Mesenchymal stem cell (in vitro differentiated cells and primary cell): Measurements from ENCODE around the gene OLFML3.
"Not testable (repeated sequence)": the region's sequence is repeated elsewhere in the genome, so short reads cannot be mapped to it uniquely, and the experiment has no call there.

Experiments used
- DNase-seq: peaks from one replicate; pipeline ENCODE4 v3.0.0-alpha.2; 2013
- H2AFZ ChIP-seq: one replicate; pipeline ENCODE4 v1.6.1; 2013; ENCODE audit warnings: low read depth, mild to moderate bottlenecking, control low read depth, inconsistent platforms, low read length, moderate library complexity
- H2AK5ac ChIP-seq: 2 replicates; pipeline ENCODE4 v1.6.1; 2013; ENCODE audit warnings: low read length, moderate library complexity, mild to moderate bottlenecking, inconsistent platforms; ENCODE audit not compliant: severe bottlenecking
- H2BK120ac ChIP-seq: one replicate; pipeline ENCODE4 v1.6.1; 2013; ENCODE audit warnings: low read depth, mild to moderate bottlenecking, inconsistent platforms, low read length, moderate library complexity
- H2BK12ac ChIP-seq, 2 experiments: one replicate each; pipeline ENCODE4 v1.6.1; 2013; ENCODE audit warnings: inconsistent platforms in 2 of 2, low read length in 2 of 2, mild to moderate bottlenecking in 2 of 2, moderate library complexity in 2 of 2, control low read depth in 1 of 2
- H2BK15ac ChIP-seq: one replicate; pipeline ENCODE4 v1.6.1; 2013; ENCODE audit warnings: mild to moderate bottlenecking, low read depth, inconsistent platforms; ENCODE audit not compliant: poor library complexity, severe bottlenecking
- H2BK5ac ChIP-seq: 2 replicates; pipeline ENCODE4 v1.6.1; 2013; ENCODE audit warnings: low read depth, mild to moderate bottlenecking, low read length, control low read depth, inconsistent platforms; ENCODE audit not compliant: poor library complexity, severe bottlenecking
- H3K14ac ChIP-seq, 2 experiments: one replicate each; pipeline ENCODE4 v1.6.1; 2013; ENCODE audit warnings: inconsistent platforms in 2 of 2, low read length in 2 of 2, control low read depth in 1 of 2, mild to moderate bottlenecking in 1 of 2, moderate library complexity in 1 of 2
- H3K18ac ChIP-seq, 2 experiments: one replicate each; pipeline ENCODE4 v1.6.1; 2013; ENCODE audit warnings: inconsistent platforms in 2 of 2, low read length in 2 of 2, control low read depth in 1 of 2, low read depth in 1 of 2, mild to moderate bottlenecking in 1 of 2
- H3K23ac ChIP-seq, 2 experiments: one replicate each; pipeline ENCODE4 v1.6.1; 2013; ENCODE audit warnings: inconsistent platforms in 2 of 2, low read length in 2 of 2, mild to moderate bottlenecking in 2 of 2, moderate library complexity in 2 of 2, control low read depth in 1 of 2
- H3K27ac ChIP-seq: 2 replicates; pipeline ENCODE4 v1.5.1; 2013; ENCODE audit warnings: mild to moderate bottlenecking, moderate library complexity, low read length, control low read depth, inconsistent platforms; ENCODE audit not compliant: poor library complexity, severe bottlenecking
- H3K27me3 ChIP-seq, 2 experiments: 2 replicates each; pipeline versions ENCODE4 v1.6.1 to v1.7.0; 2013; ENCODE audit warnings: low read length in 2 of 2, mild to moderate bottlenecking in 2 of 2, moderate library complexity in 2 of 2, control low read depth in 1 of 2, inconsistent platforms in 1 of 2; ENCODE audit not compliant: control insufficient read depth in 1 of 2, insufficient read depth in 1 of 2
- H3K36me3 ChIP-seq, 2 experiments: 2 replicates each; pipeline versions ENCODE4 v1.6.1 to v1.7.0; 2013; ENCODE audit warnings: low read length in 2 of 2, control low read depth in 1 of 2, inconsistent platforms in 1 of 2, low read depth in 1 of 2, mild to moderate bottlenecking in 1 of 2; ENCODE audit not compliant: insufficient read depth in 2 of 2, control insufficient read depth in 1 of 2
- H3K4ac ChIP-seq, 2 experiments: one replicate each; pipeline ENCODE4 v1.6.1; 2013; ENCODE audit warnings: inconsistent platforms in 2 of 2, low read length in 2 of 2, mild to moderate bottlenecking in 2 of 2, moderate library complexity in 2 of 2, control low read depth in 1 of 2, low read depth in 1 of 2
- H3K4me1 ChIP-seq: 2 replicates; pipeline ENCODE4 v1.6.1; 2013; ENCODE audit warnings: low read depth, low read length, control low read depth; ENCODE audit not compliant: control insufficient read depth, insufficient read depth
- H3K4me2 ChIP-seq: 2 replicates; pipeline ENCODE4 v1.6.1; 2013; ENCODE audit warnings: low read length, mild to moderate bottlenecking, inconsistent platforms; ENCODE audit not compliant: poor library complexity, severe bottlenecking
- H3K4me3 ChIP-seq, 2 experiments: 2 replicates each; pipeline versions ENCODE4 v1.5.1 to v1.7.0; 2013; ENCODE audit warnings: low read length in 2 of 2, mild to moderate bottlenecking in 2 of 2, control low read depth in 1 of 2, low read depth in 1 of 2; ENCODE audit not compliant: insufficient read depth in 1 of 2
- H3K79me1 ChIP-seq: replicated peaks from 2 replicates; pipeline ENCODE4 v1.6.1; 2013; ENCODE audit warnings: mild to moderate bottlenecking, control low read depth, low read length, inconsistent platforms; ENCODE audit not compliant: poor library complexity, severe bottlenecking
- H3K9ac ChIP-seq: 2 replicates; pipeline ENCODE4 v1.7.0; 2013; ENCODE audit warnings: mild to moderate bottlenecking, low read length, moderate library complexity
- H3K9me3 ChIP-seq: 2 replicates; pipeline ENCODE4 v1.7.0; 2013; ENCODE audit warnings: mild to moderate bottlenecking, low read length; ENCODE audit not compliant: control insufficient read depth
- H4K8ac ChIP-seq: one replicate; pipeline ENCODE4 v1.6.1; 2013; ENCODE audit warnings: inconsistent platforms, mild to moderate bottlenecking, low read length, moderate library complexity
- H4K91ac ChIP-seq: one replicate; pipeline ENCODE4 v1.6.1; 2013; ENCODE audit warnings: mild to moderate bottlenecking, low read length, inconsistent platforms
- WGBS: methylation state at CpG from one replicate; pipeline ENCODE4 v1.1.7; 2013; ENCODE audit warnings: mixed read lengths; 5-methylcytosine and 5-hydroxymethylcytosine counted together

The OLFML3 gene

GRCh38 chr1:114000406-114000805 is 21.1 kb downstream of the OLFML3 start:
- no peak overlapping the region for H2BK12ac ChIP-seq
- no peak for DNase-seq
- peaks cover 10% of the 10 kb centered on the region for H3K4me1 ChIP-seq
- no peak overlapping the region for H3K9ac ChIP-seq
- no peak overlapping the region for H3K4ac ChIP-seq
- no peak overlapping the region for H3K4me3 ChIP-seq
- peaks cover 11% of the 10 kb centered on the region for H3K9me3 ChIP-seq
- no peaks in the 10 kb centered on the region for H3K79me1 ChIP-seq
- peak overlapping the region; percentile 69 for H2BK5ac ChIP-seq
- H3K36me3 ChIP-seq, result no peaks in the 10 kb centered on the region
- H3K4me2 ChIP-seq, result no peak overlapping the region
- H2AK5ac ChIP-seq, result no peak overlapping the region
- H2AFZ ChIP-seq, result no peak overlapping the region
- H3K27ac ChIP-seq, result no peak overlapping the region
- H4K91ac ChIP-seq, result no peak overlapping the region
- H3K18ac ChIP-seq, result no peak overlapping the region
- H3K23ac ChIP-seq, result no peak overlapping the region
- peaks cover 0 to 4% of the 10 kb centered on the region in 2 experiments for H3K27me3 ChIP-seq
- no peak overlapping the region for H2BK120ac ChIP-seq
- no peak overlapping the region for H2BK15ac ChIP-seq
- no peak overlapping the region for H4K8ac ChIP-seq
- H3K14ac ChIP-seq, result no peak overlapping the region

DNA sequence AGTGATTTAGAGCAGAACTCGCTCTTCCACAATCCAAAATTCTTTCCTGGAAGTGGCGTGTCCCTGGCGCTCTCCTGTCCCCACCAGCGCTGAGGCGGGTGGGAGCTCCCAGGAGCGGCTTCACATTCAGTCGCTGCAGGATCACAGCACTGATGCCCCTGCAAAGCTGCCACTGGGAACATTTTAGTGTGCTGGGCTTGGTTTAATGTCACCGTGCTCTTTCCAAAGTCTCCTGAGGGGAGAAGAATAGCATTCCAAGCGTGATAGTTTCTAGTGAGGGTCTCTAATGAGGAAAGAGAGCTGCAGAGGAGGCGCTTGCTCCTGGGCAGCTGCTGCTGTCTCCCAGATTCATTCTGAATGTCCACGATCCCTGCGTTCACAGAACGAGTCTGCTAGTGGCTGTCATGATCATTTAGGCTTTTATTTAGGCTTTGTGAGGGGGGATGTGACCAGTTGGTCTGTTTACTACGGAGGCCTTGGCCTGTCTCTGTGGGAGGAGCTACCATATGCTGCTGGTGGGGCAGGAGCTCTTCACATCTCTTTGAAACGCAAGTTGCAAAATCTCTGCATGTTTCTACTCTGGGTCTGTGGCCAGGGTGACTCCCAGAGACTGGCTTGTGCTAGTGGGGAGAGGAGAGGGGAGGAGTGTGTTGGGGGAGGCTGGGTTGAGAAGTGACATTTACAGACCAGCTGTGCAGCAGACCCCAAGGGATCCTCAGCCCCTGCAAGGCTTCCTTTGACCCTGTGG is 23.4 kb downstream of the OLFML3 start:
- DNase-seq, result peak; percentile 80
- Histone ChIP-seq H3K14ac (no peak overlapping the region), H2BK12ac (peak overlapping the region; percentile 86 to 93), H2BK5ac (no peak overlapping the region), H3K9me3 (no peaks in the 10 kb centered on the region), H3K4me1 (peaks cover 13% of the 10 kb centered on the region), H3K23ac (no peak overlapping the region), H4K8ac (peak overlapping the region; percentile 91), H3K9ac (peak overlapping the region; percentile 42), H3K4me2 (no peak overlapping the region), H3K27me3 (peaks cover 0 to 4% of the 10 kb centered on the region in 2 experiments), H2AK5ac (no peak overlapping the region), H3K18ac (peak overlapping the region; percentile 38 to 88), H2AFZ (peak overlapping the region; percentile 72), H2BK15ac (no peak overlapping the region), H4K91ac (no peak overlapping the region), H3K4me3 (peak overlapping the region in 1 of 2 experiments; percentile 36), H3K36me3 (no peaks in the 10 kb centered on the region), H3K27ac (no peak overlapping the region), H2BK120ac (peak overlapping the region; percentile 89), H3K79me1 (no peaks in the 10 kb centered on the region), H3K4ac (peak overlapping the region; percentile 57 to 60)
- 48% methylated on average over 15 of the region's 15 CpGs for WGBS

- Histone ChIP-seq H4K91ac (peak overlapping the region; percentile 93), H3K4ac (no peak overlapping the region), H4K8ac (peak overlapping the region; percentile 89), H2BK15ac (no peak overlapping the region), H3K27ac (no peak overlapping the region), H2AK5ac (no peak overlapping the region), H3K18ac (peak overlapping the region; percentile 15 to 88), H2BK120ac (peak overlapping the region; percentile 89), H3K4me1 (peaks cover 15% of the 10 kb centered on the region), H3K14ac (no peak overlapping the region), H3K9ac (no peak overlapping the region), H2BK12ac (peak overlapping the region; percentile 82 to 92), H3K9me3 (no peaks in the 10 kb centered on the region), H3K79me1 (no peaks in the 10 kb centered on the region), H3K4me2 (no peak overlapping the region), H3K27me3 (peaks cover 0 to 4% of the 10 kb centered on the region in 2 experiments), H3K23ac (no peak overlapping the region), H3K4me3 (no peak overlapping the region), H2AFZ (no peak overlapping the region), H3K36me3 (no peaks in the 10 kb centered on the region), H2BK5ac (no peak overlapping the region)
- DNase-seq, result no peak
- 58% methylated on average over 3 of the region's 5 CpGs for WGBS
Measured at GRCh38 chr1:114003431-114003830, 24.2 kb downstream of the OLFML3 start.

DNA sequence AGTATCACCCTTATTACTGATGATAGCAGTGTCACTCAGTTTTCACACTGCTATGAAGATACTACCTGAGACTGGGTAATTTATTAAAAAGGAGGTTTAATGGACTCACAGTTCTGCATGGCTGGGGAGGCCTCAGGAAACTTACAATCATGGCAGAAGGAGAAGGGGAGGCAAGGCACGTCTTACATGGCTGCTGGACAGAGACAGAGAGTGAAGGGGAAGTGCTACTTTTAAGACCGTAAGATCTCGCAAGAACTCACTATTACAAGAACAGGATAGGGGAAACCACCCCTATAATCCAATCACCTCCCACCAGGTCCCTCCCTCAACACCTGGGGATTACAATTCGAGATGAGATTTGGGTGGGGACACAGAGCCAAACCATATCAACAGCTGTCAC is 27.6 kb downstream of the OLFML3 start:
- H3K18ac ChIP-seq, H3K4me3 ChIP-seq, H4K8ac ChIP-seq, H3K14ac ChIP-seq, H4K91ac ChIP-seq, H3K79me1 ChIP-seq, H2BK12ac ChIP-seq, H2BK5ac ChIP-seq, DNase-seq, H3K27ac ChIP-seq, H3K4me2 ChIP-seq, H3K23ac ChIP-seq, H3K27me3 ChIP-seq, H2AK5ac ChIP-seq, H3K9ac ChIP-seq, H2BK15ac ChIP-seq, H2BK120ac ChIP-seq, H3K9me3 ChIP-seq, H3K4ac ChIP-seq, H2AFZ ChIP-seq, H3K36me3 ChIP-seq: not testable (repeated sequence)
- WGBS, result 99% methylated on average over 4 of the region's 4 CpGs
- peaks cover 15% of the 10 kb centered on the region for H3K4me1 ChIP-seq
